Endothelial cell of umbilical vein (primary cell): Measurements from ENCODE around the gene TET2.

ENCODE experiments used
- CTCF ChIP-seq, 2 donors: IDR thresholded peaks; 1 replicate in 1 of 2; 2 replicates in 1 of 2; pipeline ENCODE4 v1.5.1; 2011; ENCODE audit warnings: low read length in 2 of 2, mild to moderate bottlenecking in 2 of 2, moderate library complexity in 2 of 2, control low read depth in 1 of 2, inconsistent platforms in 1 of 2, low read depth in 1 of 2; ENCODE audit not compliant: insufficient read depth in 1 of 2; ENCODE audit errors: extremely low read depth in 1 of 2
- EZH2 ChIP-seq: IDR thresholded peaks from 2 replicates; pipeline ENCODE4 v1.6.1; 2012; ENCODE audit warnings: borderline replicate concordance, low read depth, mild to moderate bottlenecking, moderate library complexity, low read length, inconsistent platforms; ENCODE audit not compliant: severe bottlenecking
- FOS ChIP-seq: IDR thresholded peaks from 2 replicates; pipeline ENCODE4 v1.6.1; 2011; ENCODE audit warnings: mild to moderate bottlenecking, low read length, moderate library complexity, borderline replicate concordance; ENCODE audit not compliant: insufficient read depth
- JUN ChIP-seq: IDR thresholded peaks from 2 replicates; pipeline ENCODE4 v1.6.1; 2011; ENCODE audit warnings: borderline replicate concordance, low read depth; ENCODE audit not compliant: insufficient read length, insufficient read depth
- MAX ChIP-seq: IDR thresholded peaks from 2 replicates; pipeline ENCODE4 v1.6.1; 2011; ENCODE audit not compliant: insufficient read depth, insufficient read length
- POLR2A ChIP-seq: IDR thresholded peaks from 2 replicates; pipeline ENCODE4 v1.6.1; 2012; ENCODE audit warnings: low read depth, mild to moderate bottlenecking, control low read depth, low read length
- POLR2AphosphoS5 ChIP-seq: IDR thresholded peaks from 2 replicates; pipeline ENCODE4 v1.6.1; 2012; ENCODE audit warnings: low read depth, mild to moderate bottlenecking, control low read depth, low read length, moderate library complexity; ENCODE audit not compliant: insufficient read depth

GRCh38 chr4:105304085-105304484 is 157.4 kb downstream of the TET2 start:
- TF ChIP-seq CTCF (IDR thresholded peaks at IDR 0.05; ENCODE audit: extremely low read depth in 1 of 2, insufficient read depth in 1 of 2, low read depth in 1 of 2, low read length in 2 of 2) (no peak), POLR2AphosphoS5 (no peak), EZH2 (no peak), POLR2A (no peak), JUN (no peak), MAX (no peak), FOS (no peak)
